HG03439 (cell line): ENCODE measurements around the gene CALR3.
A peak's percentile ranks its signal among the peaks of the same experiment; 100 is the strongest.
"Not testable (repeated sequence)": the region's sequence is repeated elsewhere in the genome, so short reads cannot be mapped to it uniquely, and the experiment has no call there.

Experiments
- ATAC-seq: cut with Tn5 transposase; IDR thresholded peaks from one replicate; pipeline ENCODE4 v1.9.1; 2021; ENCODE audit warnings: mild to moderate bottlenecking, moderate library complexity; ENCODE audit not compliant: unreplicated experiment

Gene CALR3

DNA sequence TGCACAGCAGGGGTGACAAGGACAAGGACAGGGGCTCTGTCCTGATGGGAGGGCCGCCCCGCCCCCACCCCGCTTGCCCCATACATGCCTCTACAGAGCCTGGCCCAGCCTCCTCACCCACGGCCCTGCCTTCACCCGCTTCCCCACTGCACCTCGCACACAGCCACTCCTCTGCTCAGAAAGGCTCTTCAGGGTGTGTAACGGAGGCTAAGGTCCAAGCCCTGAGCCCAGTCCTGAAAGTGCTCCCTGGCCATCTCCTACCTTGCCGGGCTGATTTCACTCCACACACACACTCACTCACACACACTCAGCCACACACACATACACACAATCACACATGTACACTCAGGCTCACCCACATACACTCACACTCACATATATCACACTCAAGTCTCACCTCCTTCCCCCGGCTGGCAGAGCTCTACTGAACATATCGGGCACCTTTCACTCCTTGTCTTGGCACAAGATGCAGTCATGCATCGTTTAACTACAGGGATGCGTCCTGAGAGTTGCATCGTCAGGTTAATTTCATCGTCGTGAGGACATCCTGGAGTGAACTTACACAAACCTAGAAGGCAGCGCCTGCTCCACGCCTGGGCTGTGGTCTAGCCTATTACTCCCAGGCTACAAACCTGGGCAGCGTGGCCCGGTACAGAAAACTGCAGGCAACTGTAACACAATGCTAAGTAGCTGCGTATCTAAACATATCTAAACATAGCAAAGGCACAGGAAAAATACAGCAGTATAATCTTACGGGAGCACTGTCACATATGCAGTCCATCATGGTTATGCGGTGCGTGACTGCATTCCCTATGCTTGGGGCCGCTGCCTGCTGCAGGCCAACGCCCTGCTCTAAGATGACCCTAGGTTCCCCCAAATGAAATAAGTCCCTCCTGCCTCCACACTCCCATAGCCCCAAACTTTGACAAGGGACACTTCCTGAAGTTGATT, 37.3 kb downstream of the CALR3 start:
- no peak for ATAC-seq

DNA sequence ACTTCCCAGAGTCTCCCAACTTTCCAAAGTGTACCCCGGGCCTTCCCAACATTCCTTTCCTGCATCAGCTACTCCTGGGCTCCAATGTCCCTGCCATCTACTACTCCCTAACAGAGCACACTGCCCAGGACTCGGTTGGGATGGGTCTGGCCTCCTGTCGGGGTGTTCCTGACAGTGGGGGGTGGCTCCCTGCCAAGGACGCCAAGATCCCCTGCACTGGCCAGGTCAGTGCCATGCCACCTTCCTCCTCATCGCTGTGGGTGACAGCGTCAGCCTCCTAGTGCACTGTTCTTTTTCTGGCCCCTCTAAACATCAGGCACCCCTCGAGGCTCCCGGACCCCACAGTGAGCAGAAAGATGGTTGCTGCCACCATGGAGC, 38.0 kb downstream of the CALR3 start:
- ATAC-seq = no peak

DNA sequence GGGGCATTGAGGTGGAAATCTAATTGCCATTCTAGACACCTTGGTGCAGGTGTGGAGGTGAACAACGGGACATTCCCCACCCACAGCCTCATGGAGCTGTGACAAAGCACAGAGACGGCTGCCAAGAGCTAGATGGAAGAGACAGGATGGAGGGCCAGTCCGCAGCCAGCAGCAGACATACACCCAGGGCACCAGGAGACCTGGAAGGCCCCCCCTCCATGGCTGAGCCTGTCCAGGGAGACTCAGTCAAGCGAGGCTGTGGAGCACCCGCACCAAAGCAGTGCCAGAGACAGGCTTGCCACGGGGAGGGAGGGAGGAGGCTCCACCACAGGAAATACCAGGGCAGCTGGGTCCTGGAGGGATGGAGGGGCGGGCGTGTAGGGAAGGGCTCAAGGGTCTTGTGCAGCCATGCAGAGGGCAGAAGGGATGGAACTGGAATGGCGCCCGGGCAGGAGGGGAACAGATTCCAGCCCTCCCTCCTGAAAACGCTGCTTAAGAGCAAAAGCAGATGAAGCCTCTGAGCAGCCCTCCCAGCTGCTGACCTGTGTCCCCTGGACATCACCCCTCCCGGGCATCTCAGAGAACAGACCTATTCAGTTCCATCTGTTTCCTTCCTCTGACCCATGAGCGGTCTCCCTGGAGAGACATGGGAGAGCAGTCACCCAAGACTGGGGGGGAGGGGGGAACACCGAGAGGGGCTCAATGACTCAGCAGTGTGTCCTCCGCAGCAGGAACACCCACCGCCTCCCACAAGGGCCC, 38.6 kb downstream of the CALR3 start:
- no peak for ATAC-seq

DNA sequence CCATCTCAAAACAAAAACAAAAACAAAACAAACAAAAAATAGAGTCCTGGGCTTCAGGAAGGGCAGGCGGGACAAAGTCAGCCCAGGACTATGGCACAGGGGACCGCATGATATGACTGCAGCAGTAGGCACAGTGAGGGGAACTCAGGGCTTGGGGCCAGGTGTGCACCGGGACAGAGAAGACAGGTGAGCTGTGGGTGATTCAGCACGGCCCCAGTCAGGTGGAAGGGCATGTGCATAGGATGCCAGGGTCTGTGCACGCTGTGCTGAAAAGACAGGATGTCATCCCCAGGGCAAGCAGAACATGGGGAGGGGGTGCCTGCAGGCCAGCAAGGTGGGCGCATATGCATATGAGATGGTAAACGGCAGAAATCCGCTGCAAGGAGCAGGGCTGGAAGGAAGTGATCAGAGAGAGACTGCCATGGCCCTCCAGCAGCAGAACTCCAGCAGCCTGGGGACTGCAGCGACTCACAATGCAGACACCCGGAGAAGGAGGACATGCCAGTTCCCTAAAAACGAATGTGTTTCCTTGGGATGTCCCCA, 39.2 kb downstream of the CALR3 start:
- no peak for ATAC-seq

DNA sequence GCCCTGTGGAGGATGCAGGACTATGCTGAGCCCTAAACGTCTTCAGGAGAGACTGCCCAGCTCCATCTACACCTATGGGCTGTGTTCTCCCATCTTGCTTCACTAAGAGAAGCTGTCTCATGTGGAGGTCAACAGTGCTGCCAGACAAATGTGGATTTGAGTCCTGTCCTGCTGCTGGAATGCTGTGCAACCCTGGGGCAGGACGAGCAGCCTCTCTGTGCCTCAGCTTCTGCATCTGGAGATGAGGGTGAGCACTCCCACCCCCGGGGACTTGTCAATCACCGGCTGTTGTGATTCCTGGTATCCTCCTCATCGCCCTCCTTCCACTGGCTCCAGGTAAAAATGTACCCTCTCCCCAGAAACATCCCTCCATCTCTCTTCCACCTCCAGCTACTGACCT, 40.5 kb downstream of the CALR3 start:
- no peak for ATAC-seq

DNA sequence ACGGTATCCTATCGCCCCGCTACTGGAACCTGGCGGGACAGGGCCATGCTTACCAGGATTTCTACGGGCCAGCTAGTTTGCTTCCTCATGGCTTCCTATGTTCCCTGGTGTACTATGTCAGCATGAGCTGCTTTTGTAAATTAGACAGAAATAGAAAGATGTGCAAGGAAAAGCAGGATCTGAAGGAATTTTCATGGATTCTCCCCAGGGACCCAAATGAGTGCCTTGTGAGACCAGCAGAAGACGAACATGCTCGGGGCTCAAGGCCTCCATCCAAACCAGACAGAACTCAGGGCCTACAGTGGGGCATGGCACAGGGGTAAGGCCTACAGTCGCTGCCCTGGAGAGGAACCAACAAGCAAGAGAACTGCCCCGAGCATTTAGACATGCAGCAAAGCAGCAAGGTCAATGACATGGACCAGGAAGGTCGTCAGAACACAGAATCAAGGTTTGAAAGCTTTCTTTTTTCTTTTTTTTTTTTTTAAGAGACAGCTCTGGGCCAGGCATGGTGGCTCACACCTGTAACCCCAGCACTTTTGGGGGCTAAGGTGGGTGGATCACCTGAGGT, 41.5 kb downstream of the CALR3 start:
- ATAC-seq = no peak

DNA sequence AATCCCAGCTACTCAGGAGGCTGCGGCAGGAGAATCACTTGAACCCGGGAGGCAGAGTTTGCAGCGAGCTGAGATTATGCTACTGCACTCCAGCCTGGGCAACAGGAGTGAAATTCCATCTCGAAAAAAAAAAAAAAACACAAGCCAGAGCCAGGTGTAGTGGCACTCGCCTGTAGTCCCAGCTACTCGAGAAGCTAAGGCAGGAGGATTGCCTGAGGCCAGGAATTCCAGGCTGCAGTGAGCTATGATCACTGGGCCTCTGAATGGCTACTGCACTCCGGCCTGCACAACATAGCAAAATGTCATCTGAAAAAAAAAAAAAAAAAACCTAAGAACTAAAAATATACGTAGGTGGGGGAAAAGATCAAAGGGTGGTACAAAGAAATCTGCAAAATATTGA, 43.6 kb downstream of the CALR3 start:
- ATAC-seq = no peak

DNA sequence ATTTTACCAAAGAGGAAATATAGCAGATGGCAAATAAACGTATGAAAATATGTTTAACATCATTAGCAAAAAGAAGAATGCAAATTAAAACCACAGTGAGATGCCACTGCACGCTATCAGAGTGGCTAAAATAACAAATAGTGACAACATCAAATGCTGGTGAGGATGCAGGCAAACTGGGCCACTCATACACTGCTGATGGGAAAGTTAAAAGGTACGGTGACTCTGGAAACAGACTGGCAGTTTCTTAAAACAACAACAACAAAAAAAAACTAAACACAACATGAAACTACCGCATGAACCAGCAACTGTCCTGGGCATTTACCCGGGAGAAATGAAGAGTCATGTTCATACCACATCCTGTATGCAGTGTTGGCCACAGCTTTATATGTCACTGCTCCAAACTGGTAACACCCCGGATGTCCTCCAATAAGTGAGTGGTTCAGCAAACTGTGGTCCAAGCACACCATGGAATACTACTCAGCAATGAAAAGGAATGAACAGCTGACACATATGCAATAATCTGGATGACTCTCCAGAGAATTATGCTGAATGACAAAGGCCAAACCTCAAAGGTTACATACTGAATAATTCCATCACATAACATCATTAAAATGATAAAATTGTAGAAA, 46.5 kb downstream of the CALR3 start:
- peak; percentile 33 for ATAC-seq

DNA sequence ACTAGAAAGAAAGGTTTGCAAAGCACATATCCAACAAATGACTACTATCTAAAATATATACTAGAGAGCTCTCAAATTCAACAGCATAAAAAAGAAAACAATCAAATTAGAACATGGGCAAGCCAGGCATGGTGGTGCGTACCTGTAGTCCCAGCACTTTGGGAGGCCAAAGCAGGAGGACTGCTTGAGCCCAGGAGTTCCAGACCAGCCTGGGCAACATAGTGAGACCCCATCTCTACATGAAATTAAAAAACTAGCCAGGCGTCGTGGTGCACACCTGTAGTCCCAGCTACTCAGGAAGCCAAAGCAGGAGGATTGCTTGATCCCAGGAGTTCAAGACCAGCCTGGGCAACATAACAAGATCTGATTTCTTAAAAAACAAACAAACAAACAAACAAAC, 47.1 kb downstream of the CALR3 start:
- not testable (repeated sequence) for ATAC-seq

DNA sequence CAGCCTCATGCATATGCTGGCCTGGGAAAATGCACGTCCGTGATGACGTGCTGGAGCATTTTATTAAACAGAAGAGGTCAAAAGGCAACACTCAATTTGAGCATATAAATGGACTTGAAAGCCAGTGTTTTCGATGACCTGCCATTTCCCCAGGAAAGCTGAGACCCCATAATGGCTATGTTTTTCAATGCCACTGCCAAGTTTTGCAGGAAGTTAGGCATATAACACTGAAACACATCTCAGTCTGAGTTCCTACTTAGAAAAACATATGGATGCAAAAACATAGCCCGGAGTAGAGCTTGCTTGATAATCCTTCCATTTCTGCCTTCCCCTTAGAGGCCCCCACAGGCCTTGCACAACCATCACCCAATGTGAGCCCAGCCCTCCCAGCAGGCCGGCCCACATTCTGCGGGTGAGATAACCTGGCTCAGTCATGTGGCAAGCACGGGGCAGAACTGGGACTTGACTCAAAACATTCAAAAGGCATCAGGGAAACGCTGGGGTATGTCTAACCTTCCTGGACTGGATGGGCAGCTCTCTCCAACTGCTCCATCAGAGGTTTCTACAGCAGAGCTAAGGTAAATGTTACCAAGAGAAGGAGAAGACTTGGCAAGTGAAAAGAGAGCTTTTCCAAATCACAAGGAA, 49.1 kb downstream of the CALR3 start:
- no peak for ATAC-seq

DNA sequence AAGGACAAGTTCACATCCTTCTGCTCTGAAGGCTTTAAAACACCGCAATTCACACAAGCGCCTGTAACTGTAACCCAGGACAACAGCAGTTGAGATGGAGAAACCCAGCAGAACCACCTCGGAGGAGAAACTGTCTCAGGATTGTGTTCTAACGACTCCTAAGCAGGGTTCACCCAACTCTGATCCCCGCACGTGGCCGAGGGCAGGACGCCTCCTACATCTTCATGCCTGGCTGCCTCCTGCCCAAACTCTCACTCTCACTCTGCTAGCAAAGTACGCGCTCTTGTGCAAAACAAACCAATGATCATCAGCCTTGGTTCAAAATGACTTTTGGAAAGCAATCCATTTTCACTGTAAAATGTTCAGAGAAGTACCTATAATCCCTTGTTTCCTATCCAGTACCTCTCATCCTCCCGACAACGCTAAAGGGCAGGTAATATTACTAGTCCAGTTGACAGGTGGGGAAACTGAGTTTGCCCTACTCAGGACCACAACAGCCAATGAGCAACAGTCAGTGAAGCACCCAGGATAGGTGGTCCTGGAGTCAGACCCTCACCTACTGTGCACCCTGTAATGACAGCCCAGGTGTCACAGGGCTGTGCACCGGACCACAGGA, 49.8 kb downstream of the CALR3 start:
- ATAC-seq = no peak

DNA sequence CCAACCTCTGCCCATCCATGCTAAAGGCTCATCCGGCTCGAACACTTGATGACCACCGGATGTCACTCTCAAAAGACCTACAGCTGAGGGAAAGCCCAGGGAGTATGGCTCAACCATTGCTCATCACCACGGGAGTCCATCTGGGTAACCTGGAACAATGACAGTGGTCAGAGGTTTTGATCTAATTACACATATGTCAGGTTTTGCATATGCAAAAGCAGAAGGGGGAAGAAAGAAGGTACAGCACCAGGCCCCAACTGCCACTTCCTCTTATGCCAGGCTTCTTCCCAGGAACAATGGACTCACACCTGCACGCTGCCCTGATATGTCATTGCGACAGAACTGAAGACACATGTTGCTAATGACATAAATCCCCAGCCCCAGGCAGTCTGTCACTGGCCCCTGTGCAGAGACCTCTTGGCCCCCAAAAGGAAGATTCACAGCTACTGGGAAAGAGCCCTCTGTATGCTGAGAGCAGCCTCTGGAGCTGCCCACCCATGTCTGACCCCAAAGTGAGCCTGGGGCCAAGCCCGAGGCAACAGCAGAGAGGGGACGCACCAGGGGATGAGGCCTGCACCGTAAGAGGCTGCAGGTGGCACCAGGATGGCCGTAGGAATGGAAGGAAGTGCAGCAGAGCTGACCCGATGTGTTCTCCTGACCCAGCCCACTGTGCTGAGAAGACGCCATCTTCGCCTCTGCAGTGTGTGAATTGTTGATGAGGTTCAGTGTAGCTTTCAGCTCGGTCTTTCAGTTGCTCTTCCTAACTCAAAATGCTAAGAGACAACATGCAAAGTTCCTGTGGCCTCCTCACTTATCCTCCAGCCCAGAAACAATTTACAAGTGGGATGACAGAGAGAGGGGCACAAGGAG, 50.5 kb downstream of the CALR3 start:
- ATAC-seq = peak; percentile 36

DNA sequence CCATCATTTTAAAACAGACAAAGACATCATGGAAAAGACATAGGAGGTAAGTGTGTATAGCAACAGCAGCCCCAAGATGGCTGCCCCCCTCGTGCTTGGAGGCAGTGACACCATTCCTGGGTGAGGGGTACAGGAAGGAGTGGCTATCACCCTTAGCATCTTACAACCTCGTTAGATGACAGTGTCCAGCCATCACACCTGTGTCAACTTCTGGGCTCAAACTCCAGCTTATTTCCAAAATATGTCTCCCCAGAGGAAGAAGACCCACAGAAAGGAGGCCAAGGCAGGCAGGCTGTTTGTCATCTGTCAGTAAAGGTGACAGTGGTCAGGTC, 51.7 kb downstream of the CALR3 start:
- no peak for ATAC-seq

DNA sequence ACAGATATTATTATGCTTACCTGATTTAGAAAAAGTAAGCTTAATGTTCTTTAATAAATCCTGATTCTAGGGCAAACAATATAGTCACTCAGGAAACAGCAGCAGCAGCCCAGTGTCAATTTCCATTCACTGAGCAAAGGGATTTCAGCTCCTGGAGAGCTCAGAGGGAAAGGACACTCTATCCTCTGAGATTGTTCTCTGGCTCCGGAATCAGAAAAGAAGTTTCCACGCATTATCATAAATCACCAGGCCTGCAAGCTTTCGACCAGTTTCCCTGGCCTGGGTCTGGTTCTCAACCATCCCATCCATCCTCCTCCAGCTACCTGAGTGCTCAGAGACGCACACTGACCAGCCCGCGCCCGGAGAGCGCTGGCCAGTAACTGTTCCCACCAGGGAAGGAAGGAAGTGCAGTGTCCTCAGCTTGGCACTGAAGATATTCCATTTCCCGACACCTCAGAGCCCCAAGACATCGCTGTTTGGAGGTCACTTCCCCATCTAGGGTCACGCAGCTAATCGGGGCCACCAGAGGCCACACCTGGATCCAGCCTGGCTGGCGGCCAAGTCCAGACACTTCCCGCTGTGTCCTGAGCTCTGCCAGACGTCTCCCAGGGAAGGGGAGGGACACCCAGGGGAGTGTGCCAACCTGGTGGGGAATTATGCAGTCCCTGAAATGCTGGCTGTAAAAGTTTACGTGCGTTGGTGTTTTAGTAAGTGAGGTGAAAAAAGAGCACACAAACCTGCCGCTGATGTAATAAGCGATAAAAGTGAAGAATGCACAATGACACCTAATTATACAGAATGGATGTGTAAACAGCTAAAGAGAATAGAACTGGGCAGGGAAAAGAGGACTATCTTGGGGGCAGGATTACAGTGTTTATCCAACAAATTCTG, 53.3 kb downstream of the CALR3 start:
- no peak for ATAC-seq

DNA sequence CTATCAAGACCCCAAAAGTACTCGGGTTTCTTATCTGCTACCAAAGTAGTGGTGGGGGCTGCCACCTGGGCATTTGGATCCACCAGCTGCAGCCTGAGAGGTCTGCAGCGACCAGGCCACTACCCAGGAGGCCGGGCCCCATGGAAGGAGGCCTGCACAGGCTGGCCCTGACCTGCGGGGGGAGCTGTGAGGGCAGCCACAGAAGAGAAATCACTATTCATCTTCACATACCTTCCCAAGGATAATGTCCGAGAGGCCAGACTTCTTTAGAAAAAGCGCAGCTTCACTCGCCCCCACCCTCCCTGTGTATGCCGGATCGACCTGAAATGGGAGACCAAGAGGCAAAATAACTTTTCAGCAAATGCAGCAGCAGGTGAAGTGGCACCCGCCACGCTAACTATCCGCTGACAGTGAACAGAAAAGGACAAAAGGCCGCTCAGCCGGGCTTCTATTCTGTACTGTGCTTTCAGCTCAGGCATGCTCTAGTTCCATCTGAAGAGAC, 54.3 kb downstream of the CALR3 start:
- no peak for ATAC-seq

DNA sequence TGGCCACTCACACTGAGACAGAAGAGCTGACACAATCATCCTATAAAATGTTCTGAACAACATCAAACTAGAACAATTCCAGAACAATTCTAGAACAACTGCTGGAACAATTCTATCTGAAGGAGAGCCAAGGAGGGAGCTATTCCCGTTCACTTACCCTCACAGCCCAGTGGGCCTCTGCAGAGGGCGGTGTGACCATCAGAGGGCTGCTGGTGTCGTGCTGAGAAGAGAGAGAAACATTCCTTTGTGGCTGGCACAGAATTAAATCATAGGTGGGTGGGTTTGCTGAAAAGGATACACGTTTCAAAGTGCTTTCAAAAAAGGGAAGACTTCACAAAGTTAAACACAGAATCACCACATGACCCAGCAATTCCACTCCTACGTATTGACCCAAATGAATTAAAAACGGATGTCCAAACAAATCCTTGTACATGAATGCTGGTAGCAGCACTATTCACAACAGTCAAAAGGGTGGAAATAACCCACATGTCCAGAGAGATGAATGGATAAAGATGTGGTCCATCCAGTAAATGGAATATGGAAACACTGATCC, 59.1 kb downstream of the CALR3 start:
- ATAC-seq = no peak

DNA sequence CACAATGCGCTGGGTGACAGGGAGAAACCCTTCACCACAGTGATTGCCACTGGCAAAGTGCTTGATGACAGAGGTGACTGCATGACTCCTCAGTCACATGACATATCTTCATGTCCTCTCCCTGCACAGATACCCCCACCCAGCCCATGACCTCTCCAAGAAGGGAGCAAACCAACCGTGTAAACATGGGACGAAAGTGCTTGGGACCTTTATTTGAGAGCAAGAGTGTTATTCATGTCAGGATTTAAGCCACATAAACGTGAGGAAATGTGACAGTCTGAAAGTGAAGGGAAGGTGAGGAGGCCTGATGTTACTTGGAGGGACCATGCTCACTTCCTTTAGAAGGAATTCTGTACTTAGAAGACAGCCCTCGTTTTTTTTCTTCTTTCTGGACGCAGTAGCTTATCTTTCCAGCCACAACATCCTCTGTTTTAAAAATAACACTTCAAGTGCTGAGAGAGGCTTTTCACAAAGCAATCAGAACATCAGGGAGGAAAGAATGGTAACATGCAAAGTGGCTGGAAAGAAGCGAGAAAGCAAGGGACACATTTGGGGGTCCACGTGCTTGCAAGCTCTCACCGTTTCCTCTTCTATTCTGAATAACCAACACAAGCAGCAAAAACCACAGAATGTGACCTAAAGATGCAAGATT, 59.8 kb downstream of the CALR3 start:
- ATAC-seq = no peak
